Measurements from ENCODE around the gene CCDC73. TPM values are rescaled to one million over a fixed set of nuclear protein-coding genes. Genes with fewer than 3 reads are reported as not detected.

Gene CCDC73
- total and polyA plus RNA-seq, 10 of the 15 experiments (the other 5 are each of a cell fraction or from before 2014, with no cell fraction given), result 0.05 to 0.57 (median 0.14) TPM

DNA sequence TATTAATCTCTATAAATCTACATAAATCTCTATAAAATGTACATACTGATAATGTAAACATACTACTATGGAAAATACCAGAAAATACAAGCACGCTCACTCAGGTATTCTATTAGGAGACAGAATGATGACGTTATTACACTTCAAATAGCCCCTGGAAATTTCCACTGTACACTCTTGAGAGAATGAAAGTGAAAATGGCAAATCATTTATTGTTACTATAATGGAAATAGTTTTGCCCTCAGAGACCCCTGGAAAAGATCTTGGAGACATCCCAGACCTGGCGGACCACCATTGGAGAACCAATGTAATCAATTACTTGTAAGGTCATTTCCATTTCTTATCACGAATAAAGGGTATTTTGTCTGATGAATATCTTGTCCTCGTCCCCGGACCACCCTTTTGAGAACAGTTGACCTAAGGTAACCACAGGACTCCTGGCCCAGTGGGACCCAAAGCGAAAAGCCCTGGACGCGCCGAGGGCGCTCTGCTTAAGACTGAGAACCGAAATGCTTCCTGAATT is 34.8 kb upstream of the CCDC73 start (continued):
- no peak for TF ChIP-seq NFXL1 (IDR thresholded peaks at IDR 0.05; ENCODE audit: borderline replicate concordance)
- TF ChIP-seq CEBPB (IDR thresholded peaks at IDR 0.05; ENCODE audit: borderline replicate concordance in 1 of 2, low read depth in 2 of 2, low read length in 2 of 2), result no peak
- peak; percentile 14; the same call in 1 of the 2 replicates for TF ChIP-seq JUNB (IDR thresholded peaks at IDR 0.05)
- TF ChIP-seq, protein P1, sequence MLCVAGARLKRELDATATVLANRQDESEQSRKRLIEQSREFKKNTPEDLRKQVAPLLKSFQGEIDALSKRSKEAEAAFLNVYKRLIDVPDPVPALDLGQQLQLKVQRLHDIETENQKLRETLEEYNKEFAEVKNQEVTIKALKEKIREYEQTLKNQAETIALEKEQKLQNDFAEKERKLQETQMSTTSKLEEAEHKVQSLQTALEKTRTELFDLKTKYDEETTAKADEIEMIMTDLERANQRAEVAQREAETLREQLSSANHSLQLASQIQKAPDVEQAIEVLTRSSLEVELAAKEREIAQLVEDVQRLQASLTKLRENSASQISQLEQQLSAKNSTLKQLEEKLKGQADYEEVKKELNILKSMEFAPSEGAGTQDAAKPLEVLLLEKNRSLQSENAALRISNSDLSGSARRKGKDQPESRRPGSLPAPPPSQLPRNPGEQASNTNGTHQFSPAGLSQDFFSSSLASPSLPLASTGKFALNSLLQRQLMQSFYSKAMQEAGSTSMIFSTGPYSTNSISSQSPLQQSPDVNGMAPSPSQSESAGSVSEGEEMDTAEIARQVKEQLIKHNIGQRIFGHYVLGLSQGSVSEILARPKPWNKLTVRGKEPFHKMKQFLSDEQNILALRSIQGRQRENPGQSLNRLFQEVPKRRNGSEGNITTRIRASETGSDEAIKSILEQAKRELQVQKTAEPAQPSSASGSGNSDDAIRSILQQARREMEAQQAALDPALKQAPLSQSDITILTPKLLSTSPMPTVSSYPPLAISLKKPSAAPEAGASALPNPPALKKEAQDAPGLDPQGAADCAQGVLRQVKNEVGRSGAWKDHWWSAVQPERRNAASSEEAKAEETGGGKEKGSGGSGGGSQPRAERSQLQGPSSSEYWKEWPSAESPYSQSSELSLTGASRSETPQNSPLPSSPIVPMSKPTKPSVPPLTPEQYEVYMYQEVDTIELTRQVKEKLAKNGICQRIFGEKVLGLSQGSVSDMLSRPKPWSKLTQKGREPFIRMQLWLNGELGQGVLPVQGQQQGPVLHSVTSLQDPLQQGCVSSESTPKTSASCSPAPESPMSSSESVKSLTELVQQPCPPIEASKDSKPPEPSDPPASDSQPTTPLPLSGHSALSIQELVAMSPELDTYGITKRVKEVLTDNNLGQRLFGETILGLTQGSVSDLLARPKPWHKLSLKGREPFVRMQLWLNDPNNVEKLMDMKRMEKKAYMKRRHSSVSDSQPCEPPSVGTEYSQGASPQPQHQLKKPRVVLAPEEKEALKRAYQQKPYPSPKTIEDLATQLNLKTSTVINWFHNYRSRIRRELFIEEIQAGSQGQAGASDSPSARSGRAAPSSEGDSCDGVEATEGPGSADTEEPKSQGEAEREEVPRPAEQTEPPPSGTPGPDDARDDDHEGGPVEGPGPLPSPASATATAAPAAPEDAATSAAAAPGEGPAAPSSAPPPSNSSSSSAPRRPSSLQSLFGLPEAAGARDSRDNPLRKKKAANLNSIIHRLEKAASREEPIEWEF (IDR thresholded peaks at IDR 0.05; ENCODE audit: insufficient replicate concordance, low read depth, low read length), result no peak
- TF ChIP-seq, protein P2, sequence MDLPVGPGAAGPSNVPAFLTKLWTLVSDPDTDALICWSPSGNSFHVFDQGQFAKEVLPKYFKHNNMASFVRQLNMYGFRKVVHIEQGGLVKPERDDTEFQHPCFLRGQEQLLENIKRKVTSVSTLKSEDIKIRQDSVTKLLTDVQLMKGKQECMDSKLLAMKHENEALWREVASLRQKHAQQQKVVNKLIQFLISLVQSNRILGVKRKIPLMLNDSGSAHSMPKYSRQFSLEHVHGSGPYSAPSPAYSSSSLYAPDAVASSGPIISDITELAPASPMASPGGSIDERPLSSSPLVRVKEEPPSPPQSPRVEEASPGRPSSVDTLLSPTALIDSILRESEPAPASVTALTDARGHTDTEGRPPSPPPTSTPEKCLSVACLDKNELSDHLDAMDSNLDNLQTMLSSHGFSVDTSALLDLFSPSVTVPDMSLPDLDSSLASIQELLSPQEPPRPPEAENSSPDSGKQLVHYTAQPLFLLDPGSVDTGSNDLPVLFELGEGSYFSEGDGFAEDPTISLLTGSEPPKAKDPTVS (IDR thresholded peaks at IDR 0.05; ENCODE audit: low read depth, low read length), result peak; percentile 89
- no peak for TF ChIP-seq NFYA (IDR thresholded peaks at IDR 0.05; ENCODE audit: borderline replicate concordance, low read depth, low read length)
- no peak for TF ChIP-seq RAD21 (IDR thresholded peaks at IDR 0.05; ENCODE audit: insufficient read depth, low read depth, low read length)
- TF ChIP-seq, protein P3, sequence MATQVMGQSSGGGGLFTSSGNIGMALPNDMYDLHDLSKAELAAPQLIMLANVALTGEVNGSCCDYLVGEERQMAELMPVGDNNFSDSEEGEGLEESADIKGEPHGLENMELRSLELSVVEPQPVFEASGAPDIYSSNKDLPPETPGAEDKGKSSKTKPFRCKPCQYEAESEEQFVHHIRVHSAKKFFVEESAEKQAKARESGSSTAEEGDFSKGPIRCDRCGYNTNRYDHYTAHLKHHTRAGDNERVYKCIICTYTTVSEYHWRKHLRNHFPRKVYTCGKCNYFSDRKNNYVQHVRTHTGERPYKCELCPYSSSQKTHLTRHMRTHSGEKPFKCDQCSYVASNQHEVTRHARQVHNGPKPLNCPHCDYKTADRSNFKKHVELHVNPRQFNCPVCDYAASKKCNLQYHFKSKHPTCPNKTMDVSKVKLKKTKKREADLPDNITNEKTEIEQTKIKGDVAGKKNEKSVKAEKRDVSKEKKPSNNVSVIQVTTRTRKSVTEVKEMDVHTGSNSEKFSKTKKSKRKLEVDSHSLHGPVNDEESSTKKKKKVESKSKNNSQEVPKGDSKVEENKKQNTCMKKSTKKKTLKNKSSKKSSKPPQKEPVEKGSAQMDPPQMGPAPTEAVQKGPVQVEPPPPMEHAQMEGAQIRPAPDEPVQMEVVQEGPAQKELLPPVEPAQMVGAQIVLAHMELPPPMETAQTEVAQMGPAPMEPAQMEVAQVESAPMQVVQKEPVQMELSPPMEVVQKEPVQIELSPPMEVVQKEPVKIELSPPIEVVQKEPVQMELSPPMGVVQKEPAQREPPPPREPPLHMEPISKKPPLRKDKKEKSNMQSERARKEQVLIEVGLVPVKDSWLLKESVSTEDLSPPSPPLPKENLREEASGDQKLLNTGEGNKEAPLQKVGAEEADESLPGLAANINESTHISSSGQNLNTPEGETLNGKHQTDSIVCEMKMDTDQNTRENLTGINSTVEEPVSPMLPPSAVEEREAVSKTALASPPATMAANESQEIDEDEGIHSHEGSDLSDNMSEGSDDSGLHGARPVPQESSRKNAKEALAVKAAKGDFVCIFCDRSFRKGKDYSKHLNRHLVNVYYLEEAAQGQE (IDR thresholded peaks at IDR 0.05; ENCODE audit: low read depth, low read length), result no peak
- TF ChIP-seq, protein P4, sequence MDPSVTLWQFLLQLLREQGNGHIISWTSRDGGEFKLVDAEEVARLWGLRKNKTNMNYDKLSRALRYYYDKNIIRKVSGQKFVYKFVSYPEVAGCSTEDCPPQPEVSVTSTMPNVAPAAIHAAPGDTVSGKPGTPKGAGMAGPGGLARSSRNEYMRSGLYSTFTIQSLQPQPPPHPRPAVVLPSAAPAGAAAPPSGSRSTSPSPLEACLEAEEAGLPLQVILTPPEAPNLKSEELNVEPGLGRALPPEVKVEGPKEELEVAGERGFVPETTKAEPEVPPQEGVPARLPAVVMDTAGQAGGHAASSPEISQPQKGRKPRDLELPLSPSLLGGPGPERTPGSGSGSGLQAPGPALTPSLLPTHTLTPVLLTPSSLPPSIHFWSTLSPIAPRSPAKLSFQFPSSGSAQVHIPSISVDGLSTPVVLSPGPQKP (IDR thresholded peaks at IDR 0.05; ENCODE audit: low read depth, low read length), result no peak
- no peak for TF ChIP-seq GATAD2B (conservative IDR thresholded peaks at IDR 0.05; ENCODE audit: low read depth)
- TF ChIP-seq, protein P5, sequence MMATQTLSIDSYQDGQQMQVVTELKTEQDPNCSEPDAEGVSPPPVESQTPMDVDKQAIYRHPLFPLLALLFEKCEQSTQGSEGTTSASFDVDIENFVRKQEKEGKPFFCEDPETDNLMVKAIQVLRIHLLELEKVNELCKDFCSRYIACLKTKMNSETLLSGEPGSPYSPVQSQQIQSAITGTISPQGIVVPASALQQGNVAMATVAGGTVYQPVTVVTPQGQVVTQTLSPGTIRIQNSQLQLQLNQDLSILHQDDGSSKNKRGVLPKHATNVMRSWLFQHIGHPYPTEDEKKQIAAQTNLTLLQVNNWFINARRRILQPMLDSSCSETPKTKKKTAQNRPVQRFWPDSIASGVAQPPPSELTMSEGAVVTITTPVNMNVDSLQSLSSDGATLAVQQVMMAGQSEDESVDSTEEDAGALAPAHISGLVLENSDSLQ (IDR thresholded peaks at IDR 0.05), result peak; percentile 4; the same call in 1 of the 2 replicates
- TF ChIP-seq, protein P6, sequence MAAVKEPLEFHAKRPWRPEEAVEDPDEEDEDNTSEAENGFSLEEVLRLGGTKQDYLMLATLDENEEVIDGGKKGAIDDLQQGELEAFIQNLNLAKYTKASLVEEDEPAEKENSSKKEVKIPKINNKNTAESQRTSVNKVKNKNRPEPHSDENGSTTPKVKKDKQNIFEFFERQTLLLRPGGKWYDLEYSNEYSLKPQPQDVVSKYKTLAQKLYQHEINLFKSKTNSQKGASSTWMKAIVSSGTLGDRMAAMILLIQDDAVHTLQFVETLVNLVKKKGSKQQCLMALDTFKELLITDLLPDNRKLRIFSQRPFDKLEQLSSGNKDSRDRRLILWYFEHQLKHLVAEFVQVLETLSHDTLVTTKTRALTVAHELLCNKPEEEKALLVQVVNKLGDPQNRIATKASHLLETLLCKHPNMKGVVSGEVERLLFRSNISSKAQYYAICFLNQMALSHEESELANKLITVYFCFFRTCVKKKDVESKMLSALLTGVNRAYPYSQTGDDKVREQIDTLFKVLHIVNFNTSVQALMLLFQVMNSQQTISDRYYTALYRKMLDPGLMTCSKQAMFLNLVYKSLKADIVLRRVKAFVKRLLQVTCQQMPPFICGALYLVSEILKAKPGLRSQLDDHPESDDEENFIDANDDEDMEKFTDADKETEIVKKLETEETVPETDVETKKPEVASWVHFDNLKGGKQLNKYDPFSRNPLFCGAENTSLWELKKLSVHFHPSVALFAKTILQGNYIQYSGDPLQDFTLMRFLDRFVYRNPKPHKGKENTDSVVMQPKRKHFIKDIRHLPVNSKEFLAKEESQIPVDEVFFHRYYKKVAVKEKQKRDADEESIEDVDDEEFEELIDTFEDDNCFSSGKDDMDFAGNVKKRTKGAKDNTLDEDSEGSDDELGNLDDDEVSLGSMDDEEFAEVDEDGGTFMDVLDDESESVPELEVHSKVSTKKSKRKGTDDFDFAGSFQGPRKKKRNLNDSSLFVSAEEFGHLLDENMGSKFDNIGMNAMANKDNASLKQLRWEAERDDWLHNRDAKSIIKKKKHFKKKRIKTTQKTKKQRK (IDR thresholded peaks at IDR 0.05; ENCODE audit: low read depth, low read length), result no peak

Measured in GM12878 (cell line).